GM08714 (cell line): ENCODE measurements around the gene PARL.

Source experiments
- H3K4me3 ChIP-seq: fragments of 200-500 bp; sonication (Bioruptor generic); 2 replicates; pipeline ENCODE4 v1.5.1; 2014; ENCODE audit warnings: mild to moderate bottlenecking, low read length, inconsistent platforms
- ZNF274 ChIP-seq: IDR thresholded peaks from 2 replicates; pipeline ENCODE4 v1.6.1; 2012; ENCODE audit warnings: mild to moderate bottlenecking, low read depth, low read length

PARL gene, protein sequence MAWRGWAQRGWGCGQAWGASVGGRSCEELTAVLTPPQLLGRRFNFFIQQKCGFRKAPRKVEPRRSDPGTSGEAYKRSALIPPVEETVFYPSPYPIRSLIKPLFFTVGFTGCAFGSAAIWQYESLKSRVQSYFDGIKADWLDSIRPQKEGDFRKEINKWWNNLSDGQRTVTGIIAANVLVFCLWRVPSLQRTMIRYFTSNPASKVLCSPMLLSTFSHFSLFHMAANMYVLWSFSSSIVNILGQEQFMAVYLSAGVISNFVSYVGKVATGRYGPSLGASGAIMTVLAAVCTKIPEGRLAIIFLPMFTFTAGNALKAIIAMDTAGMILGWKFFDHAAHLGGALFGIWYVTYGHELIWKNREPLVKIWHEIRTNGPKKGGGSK

DNA sequence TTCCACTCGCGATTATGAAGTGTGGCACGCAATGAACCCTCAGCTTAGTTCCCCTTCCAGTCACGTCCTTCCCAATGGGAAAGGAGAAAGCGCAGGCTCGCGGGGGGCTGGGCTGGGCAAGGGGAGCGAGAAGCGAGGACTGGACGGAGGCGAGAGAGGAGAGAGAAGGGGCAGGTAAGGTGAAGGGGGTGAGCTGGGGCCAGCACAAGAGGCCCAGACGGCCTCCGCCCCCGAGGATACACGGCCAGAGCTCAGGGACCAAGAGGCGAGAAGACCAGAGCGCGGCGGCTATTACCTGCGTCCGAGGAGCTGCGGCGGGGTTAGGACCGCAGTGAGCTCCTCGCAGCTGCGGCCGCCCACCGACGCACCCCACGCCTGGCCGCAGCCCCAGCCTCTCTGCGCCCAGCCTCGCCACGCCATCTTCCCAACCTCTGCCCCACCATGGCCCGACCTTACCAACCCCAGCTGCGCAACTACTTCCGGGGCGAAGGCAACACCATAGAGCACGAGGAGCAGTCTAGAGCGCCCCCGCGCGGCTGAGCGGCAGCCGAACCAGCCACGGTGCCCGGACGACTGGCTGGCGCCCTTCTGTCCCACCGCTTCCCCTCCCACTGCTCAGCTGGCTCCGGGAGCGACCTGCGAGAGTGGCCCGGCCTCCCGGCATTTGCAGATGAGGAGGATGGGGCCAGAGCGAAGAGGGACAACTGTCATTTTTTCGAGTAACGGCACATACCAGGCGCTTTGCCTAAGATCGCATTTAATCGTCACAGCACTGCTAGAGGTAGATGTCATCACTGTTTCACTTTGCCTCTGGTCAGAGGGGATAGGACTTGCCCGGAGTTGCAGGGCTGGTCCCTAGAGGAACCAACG, at the start of gene PARL:
TSS of gene PARL (minus strand) at position 454 of the 870 bp plus-strand sequence. CDS start at position 420, 34 bp downstream.
- peak within 1 kb of the TSS; percentile 99 for H3K4me3 ChIP-seq
- TF ChIP-seq ZNF274: no peak

DNA sequence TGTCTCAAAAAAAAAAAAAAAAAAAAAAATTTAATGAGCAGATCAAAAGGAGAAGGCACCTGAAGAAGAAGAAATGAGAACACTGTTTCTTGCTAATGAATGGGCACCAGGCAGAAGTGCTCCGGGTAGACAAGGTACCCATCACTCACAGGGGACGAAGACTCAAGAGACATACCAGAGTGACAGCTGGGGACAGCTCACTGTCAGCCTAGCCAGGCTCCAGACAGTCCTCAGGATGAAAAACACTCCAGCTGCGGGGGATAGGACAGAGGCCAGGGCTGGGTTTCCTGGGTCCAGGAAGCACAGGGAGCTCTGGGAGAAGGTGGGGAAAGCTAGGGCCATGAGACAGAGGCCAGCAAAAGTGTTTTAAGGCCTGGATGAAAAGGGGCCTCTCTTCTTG, 48.5 kb upstream of the PARL start:
- H3K4me3 ChIP-seq: no peak overlapping the region
- TF ChIP-seq ZNF274: no peak

DNA sequence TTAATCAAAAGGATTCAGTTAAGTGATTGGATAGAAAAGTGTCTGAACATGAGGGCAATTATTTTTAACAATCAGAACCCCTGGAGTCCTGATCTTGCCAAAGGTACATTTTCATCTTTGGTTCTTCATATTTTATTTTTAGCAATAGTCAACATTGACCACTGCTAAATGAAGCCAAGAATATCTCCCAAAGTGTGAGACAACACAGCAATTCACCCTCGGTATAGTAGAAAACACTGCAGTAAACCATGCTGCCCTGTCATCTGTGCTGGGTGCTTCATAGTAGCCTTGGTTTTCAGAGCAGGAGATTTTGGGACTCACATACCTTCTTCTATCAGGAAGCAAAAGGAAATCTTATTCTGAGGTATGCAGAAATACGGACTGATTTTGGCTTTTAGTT, 47.2 kb upstream of the PARL start:
- no peak overlapping the region for H3K4me3 ChIP-seq
- TF ChIP-seq ZNF274: no peak

DNA sequence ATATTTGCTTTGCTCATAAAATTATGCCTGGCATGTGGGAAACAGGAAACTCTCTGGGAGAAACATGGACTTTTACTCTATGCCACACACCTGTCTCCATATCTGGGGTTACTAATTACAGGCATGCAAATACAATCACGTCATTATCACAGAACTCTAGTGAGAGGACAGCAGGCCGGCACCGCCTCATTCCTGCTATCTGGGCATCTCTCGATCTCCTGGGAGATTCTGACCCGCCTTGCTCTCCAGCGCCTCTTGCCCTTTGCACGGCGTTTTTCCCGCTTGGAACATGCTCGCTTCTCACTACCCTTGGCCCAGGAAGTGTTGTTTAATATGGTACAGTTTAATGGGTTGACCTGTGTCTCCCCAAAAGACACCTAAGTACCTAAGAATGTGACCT, 45.4 kb upstream of the PARL start:
- no peak overlapping the region for H3K4me3 ChIP-seq
- TF ChIP-seq ZNF274: no peak

DNA sequence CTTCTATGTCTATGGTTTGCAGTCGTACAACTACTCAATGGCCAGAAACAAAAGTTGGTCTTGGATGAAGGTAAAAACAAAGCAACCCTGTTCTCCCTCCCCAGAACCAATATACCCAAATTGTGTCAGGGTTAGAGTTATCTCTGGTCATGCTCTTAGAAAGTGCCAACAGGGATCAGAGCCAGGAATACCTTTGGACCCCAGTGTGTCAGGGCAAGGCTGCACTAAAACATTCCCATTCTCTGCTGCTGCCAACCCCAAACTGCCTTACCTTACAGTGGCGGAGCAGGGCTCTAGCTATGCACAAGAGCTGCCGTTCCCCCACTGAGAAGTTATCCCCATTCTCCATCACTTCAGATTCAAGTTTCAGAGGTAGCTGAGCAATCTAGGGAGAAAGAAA, 42.4 kb upstream of the PARL start:
- no peak overlapping the region for H3K4me3 ChIP-seq
- no peak for TF ChIP-seq ZNF274

DNA sequence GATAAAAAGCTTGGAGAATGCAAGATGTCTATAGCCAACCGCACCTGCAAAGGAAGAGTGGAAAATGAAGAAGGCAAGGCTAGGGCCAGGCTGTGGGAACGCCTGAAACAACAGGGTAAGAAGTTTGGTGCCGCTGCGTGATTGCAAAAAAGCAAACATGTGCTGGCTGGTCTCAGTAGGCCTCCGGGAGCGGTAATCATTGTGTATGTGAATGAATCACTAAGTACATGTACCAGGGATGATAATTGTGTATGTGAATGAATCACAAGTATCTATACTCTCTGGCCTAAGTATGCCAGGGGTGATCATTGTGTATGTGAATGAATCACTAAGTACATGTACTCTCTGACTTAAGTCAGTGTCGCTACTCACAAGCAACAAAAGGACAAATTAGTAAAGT, 40.3 kb upstream of the PARL start:
- no peak for TF ChIP-seq ZNF274
- H3K4me3 ChIP-seq: no peak overlapping the region

DNA sequence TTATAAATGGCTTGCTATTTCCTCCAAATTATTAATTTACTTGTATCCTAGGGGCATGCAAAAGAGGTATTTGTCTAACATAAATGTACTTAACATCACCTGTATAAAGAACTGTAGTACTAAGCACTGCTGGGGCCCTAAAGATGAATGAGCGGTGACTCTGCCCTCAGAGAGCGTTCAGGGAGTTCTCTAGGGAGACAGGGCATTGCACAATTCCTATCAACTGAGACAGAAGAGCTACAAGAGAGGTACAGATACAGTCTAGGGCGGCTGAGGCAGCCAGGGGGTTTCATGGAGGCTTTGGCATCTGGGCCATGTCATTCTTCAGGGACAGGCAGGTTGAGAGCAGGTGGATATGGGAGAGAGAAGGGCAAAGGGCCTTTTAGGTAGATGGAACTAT, 39.9 kb upstream of the PARL start:
- TF ChIP-seq ZNF274: no peak
- H3K4me3 ChIP-seq: no peak overlapping the region

DNA sequence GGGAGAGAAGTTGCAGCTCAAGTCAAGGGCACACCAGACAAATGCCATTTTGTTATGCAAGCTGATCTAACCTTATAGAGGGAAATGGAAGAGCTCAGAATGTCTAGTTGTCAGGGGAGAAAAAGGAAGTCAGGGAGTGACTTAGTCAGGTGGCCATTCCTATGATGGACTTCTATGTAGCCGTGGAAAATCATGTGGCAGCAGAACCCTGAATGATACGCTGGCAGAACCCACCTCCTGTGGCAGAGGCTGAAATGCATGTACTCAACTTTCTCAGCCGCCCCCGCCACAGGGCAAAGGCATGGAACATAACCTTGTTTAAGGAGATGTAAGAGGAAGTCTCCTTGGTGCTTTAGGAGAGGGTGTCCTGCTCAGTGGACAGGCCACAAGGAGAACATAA, 37.7 kb upstream of the PARL start:
- H3K4me3 ChIP-seq: no peak overlapping the region
- no peak for TF ChIP-seq ZNF274

DNA sequence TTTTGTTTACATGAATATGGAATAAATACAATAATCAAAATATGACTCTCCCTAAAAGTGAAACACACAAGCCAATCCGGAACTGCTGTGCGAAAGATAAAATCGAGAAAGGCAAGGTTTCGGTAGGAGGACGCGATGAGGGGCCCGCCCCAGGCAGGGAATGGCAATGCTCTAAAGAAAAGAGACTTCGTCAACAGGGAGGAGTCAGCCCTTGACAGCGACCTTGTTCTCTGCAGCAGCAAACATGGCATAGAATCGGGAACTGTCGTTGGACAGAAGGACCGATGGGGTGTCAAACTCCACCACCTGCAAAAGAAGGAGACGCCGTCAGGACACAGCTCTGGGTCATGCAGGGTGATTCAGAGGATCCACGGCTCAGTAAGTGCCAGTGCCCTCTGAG, 36.4 kb upstream of the PARL start:
- no peak overlapping the region for H3K4me3 ChIP-seq
- TF ChIP-seq ZNF274: no peak

DNA sequence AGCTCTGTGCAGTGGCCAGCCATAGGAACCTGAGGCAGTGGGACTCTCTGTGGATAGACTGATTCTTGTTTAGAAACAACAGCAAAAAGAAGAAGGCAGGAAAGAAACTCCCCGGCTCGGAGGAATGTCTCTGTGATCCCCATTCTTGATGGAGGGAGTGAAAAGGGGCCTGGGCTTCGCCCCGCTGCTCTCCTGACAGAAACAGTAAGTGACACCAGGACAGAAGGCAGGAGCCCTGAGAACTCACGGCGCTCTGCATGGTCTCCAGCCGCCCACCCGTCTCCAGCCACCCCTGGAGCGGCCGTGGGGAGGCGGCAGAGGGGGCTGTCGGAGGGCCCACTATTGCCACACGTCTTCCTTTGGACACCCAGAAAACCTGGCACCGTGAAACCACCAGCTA, 35.7 kb upstream of the PARL start:
- no peak for TF ChIP-seq ZNF274
- H3K4me3 ChIP-seq: no peak overlapping the region

DNA sequence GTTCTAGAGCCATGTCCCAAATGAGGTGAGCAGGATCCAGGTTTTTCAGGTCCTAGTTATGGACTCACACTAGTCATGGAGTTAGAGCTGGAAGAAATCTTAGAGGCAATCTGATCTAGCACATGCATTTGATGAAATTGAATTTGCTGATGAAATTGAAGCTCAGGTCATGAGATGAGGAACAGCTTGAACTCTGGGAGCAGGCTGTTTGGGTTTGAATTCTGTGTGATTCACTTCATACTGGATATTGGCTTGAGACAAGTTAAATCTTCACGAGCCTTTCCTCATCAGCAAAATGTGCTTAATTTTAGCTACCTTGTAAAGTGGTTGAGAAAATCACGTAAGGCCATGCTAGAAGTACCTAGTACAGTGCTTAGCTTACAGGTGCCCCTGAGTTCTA, 33.5 kb upstream of the PARL start:
- no peak for TF ChIP-seq ZNF274
- H3K4me3 ChIP-seq: no peak overlapping the region

DNA sequence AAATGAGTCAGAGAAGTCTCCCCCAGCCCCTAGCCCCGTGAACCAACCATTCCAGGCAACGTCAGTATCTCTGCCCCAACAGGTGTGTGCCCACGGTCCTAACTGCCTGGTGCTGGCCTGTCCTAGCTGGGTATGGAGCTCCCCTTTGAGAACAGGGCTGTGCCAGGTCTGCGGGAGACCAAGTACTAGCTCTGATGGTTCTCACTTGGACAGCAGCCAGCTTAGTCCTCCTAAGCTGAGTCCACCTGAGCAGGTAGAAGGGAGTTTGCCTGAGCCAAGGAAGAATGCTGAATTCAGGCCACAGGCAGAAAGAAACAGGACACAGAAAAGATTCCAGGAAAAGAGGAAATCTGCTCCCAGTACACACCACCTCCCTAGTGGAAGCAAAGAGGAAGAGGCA, 33.1 kb upstream of the PARL start:
- TF ChIP-seq ZNF274: no peak
- no peak overlapping the region for H3K4me3 ChIP-seq

DNA sequence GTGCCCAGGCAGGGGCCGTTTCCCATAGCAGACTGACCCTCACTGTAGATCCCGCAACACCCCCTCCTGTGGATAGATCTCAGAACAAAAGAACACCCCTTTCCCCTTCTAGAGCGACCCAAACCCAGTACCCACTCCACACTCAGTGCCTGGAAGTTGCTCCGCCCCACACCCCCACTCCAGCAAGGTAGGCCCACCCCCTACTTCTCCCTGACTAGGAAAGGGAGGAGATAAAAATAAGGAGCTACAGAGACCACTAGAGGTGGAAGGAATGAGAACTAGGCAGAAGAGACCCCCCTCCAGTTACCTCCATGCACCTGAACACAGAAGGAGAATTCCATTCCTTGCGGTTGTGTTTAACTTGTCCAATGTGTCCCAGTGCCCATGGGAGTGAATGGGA, 30.2 kb upstream of the PARL start:
- TF ChIP-seq ZNF274: no peak

DNA sequence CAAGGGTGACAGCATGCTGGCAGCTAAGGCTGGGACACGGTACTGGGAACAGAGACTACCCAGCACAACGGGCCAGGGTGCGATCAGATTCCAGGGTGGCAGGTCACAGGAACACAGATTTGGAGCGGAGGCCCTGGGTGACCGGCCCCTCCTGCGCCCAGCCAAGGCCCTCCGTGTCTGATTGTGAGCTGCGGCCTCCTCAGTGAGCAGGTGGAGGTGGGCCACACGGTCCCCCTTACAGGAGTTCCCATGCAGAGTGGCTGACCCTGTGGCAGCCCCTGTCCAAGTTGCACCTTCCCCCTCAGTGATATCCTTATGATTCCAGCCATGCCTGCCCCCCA, 28.9 kb upstream of the PARL start:
- no peak for TF ChIP-seq ZNF274
- no peak overlapping the region for H3K4me3 ChIP-seq

More for the DNA sequence above, 30.2 kb upstream of the PARL start:
- H3K4me3 ChIP-seq: no peak overlapping the region

DNA sequence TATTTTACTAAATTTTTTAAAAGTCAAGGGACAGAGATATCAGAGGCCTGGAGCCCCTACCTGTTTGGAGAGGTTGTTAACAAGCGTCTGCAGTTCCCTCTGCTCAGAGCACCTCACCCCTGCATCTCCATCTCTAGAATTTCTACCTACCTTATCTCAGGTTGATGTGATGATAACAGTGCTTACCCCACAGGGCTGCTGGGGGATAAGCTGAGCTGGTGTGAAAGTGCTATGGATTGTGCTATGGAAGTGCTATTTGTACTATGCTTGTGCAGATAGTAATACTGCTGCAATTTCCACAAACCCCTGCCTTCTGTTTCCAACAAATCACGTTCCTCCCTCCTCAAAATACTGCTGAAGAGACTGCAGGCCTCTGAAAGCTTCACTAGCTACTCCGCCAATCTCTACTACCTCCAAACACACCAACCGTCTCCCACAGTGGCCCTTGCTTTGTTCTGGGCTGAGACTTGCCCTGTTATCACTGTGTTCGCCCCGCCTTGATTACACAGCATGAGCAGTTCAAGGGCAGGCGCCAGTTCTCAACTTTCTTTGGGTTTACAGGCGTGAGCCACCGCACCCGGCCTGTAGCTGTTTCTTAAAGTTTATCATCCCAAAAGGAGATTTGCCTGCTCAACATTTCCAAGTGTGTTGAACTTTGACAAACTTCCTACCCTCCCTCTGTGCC, 28.4 kb upstream of the PARL start:
- no peak for TF ChIP-seq ZNF274

More for the DNA sequence above, 28.4 kb upstream of the PARL start:
- H3K4me3 ChIP-seq: no peak overlapping the region
